Mesodermal cell (in vitro differentiated cells): Measurements from ENCODE around the gene CTIF.

Experiments
- H3K27ac ChIP-seq: 2 replicates; pipeline ENCODE4 v1.7.0; 2013; ENCODE audit warnings: mild to moderate bottlenecking, low read depth, low read length, moderate library complexity; ENCODE audit not compliant: severe bottlenecking
- H3K36me3 ChIP-seq: 2 replicates; pipeline ENCODE4 v1.7.1; 2013; ENCODE audit warnings: mild to moderate bottlenecking, low read length, moderate library complexity; ENCODE audit not compliant: control insufficient read depth, insufficient read depth
- H3K4me1 ChIP-seq: one replicate; pipeline ENCODE4 v1.7.1; 2013; ENCODE audit warnings: mild to moderate bottlenecking, low read length; ENCODE audit not compliant: insufficient read depth, control insufficient read depth, poor library complexity, severe bottlenecking
- H3K4me3 ChIP-seq: 2 replicates; pipeline ENCODE4 v1.7.0; 2013; ENCODE audit warnings: low read length, control low read depth, mild to moderate bottlenecking; ENCODE audit not compliant: insufficient read depth, poor library complexity, severe bottlenecking; ENCODE audit errors: extremely low read depth
- H3K9me3 ChIP-seq: 2 replicates; pipeline ENCODE4 v1.7.1; 2013; ENCODE audit warnings: mild to moderate bottlenecking, low read length, moderate library complexity; ENCODE audit not compliant: control insufficient read depth
- WGBS, 2 experiments: methylation state at CpG; one replicate each; pipeline ENCODE4 v1.1.5; 2013; ENCODE audit warnings: missing lambda C conversion rate in 2 of 2; ENCODE audit not compliant: insufficient coverage in 2 of 2; 5-methylcytosine and 5-hydroxymethylcytosine counted together

CTIF gene

DNA sequence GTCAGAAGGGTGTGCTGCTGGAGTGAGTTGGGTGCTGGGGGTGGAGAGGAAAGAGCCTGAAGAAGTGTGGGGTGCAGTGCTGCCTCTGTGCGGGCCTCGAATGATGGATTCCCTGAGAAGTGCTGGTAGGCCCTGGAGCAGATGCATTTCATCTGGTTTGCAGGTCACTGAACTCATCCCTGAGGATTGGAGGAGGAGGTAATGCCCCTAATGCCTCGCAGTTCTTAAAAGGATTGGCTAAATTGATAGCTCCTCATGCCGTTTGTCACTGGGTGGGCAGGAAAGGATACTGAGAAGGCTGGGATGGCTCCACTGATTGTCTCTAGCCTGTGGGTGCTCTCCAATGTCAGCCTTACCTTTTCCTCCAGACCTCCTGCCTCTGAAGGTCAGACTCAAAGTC lies 74.1 kb downstream of the CTIF start:
- no peak overlapping the region for H3K27ac ChIP-seq
- WGBS, 2 experiments = 63% methylated on average over 4 of the region's 4 CpGs

GRCh38 chr18:48613589-48614404 lies 75.0 kb downstream of the CTIF start:
- H3K27ac ChIP-seq = no peak overlapping the region
- WGBS, 2 experiments = 60 to 64% methylated on average over 10 to 11 of the region's 15 CpGs
- H3K9me3 ChIP-seq = no peaks in the 10 kb centered on the region
- peaks cover 3% of the 10 kb centered on the region for H3K36me3 ChIP-seq
- peaks cover 3% of the 10 kb centered on the region for H3K4me1 ChIP-seq
- H3K4me3 ChIP-seq = no peak overlapping the region

More for the DNA sequence above, 74.1 kb downstream of the CTIF start:
- peaks cover 3% of the 10 kb centered on the region for H3K36me3 ChIP-seq
- H3K9me3 ChIP-seq = no peaks in the 10 kb centered on the region
- no peak overlapping the region for H3K4me3 ChIP-seq
- H3K4me1 ChIP-seq = no peaks in the 10 kb centered on the region

DNA sequence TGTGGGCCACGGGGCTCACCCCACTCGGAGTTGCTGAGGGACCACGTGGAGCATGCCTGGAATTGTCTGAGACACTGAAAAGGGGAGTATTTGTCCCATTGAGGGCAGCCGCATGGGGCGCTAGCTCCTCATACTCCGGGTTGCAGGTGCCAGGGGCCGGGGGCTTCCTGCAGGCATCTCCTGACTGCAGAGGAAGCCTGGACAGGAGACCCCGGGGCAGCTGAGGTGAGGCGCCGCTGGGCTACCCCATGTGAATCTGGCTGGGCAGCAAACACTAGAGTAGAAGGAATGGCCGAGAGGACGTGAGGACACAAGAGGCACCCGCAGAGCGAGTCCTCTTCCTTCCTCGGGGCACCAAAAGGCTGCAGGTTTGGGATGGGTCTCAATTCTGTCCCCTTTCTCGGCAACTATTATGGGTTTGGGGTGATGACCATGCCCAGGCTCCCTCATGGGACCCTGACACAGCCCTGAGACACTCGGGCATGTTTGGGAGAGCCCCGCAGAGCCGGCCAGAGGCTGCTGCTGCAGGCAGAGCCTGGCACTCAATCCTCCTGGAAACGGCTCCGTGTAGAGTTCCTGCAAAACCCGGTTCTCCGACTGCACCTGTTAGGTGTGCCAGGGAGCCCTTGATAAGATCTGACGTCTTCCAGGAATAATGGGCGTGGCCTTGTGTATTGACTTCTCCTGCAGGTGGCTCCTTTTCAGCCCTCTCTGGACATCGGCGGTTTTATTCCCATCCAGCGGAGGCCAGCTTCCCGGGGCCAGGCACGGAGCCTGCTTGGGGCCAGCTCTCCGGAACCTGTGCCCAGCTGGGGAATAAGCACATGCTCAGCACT lies 77.0 kb downstream of the CTIF start:
- WGBS, 2 experiments = 89 to 90% methylated on average over 28 to 30 of the region's 31 CpGs
- H3K27ac ChIP-seq = no peak overlapping the region
- peaks cover 7% of the 10 kb centered on the region for H3K4me1 ChIP-seq
- no peaks in the 10 kb centered on the region for H3K9me3 ChIP-seq
- no peak overlapping the region for H3K4me3 ChIP-seq
- H3K36me3 ChIP-seq = peaks cover 18% of the 10 kb centered on the region

DNA sequence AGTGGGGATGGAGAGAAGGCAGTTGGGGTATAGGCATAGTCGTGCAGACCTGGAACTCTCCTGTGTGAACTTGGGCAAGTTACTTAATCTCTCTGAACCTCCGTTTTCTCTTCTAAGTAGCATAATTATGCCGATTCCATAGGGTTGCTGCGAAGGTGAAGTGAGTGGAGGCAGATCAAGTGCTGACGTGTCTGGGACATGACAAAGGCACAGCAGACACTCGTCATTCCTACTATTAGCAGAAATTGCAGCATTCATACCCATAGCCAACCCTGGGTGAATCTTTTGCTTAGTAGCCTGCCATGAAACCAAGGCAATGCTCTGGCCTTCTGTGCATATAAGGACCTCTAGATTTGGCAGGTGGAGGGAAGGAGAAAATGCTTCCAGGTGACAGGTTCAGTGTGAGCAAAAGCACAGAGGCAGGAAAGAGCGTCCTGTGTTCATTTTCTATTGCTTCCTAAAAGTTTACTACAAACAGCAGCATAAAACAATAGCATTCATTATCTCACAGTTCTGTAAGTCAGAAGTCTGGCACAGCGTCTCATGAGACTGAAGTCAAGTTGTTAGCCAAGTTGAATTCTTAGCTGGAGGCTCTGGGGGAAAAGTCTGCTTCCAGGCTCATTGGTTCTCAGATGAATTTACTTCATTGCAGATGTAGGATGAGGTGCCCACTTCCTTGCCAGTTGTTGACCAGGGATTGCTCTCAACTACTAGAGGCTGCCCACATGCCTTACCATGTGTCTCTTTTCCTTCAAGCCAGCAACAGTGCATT lies 77.8 kb downstream of the CTIF start:
- Histone ChIP-seq H3K27ac (no peak overlapping the region), H3K9me3 (no peaks in the 10 kb centered on the region), H3K4me3 (no peak overlapping the region), H3K4me1 (peaks cover 16% of the 10 kb centered on the region), H3K36me3 (peaks cover 15% of the 10 kb centered on the region)
- whole genome bisulfite sequencing, 2 experiments = 93 to 98% methylated on average over 4 to 7 of the region's 8 CpGs

DNA sequence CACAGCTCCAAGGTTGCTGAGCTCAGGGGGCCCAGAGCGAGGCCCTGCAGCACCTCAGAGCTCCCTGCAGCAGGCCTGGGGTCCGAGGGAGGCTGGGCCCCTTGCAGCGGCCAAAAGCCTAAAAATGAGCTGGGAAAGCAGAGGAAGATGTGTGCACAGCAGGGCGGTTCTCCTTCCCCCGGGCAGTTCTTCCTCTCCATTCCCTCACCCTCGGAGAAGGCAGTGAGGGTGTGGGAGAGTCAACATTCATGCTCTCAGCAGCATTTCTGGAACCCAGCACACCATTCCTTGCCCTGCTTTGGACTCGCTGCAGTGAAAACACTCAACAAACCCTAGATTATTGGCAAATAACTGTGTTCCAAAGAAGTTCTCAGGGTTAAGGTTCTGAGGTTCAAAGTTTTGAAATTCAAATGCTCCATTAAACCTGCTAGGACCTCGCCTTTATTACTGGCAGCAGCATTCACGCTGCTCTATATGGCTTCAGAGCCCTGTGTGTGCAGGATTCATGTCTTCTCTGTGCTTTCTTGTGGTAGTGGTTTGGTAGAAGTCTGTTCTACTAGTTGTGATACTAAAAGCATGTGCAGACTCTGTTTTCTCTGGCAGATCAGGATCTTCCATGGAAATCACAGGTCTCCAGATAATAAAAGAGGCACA lies 79.1 kb downstream of the CTIF start:
- peaks cover 22% of the 10 kb centered on the region for H3K4me1 ChIP-seq
- no peaks in the 10 kb centered on the region for H3K9me3 ChIP-seq
- 83 to 89% methylated on average over 3 to 6 of the region's 9 CpGs for WGBS, 2 experiments
- no peak overlapping the region for H3K27ac ChIP-seq
- no peak overlapping the region for H3K4me3 ChIP-seq
- H3K36me3 ChIP-seq = peaks cover 15% of the 10 kb centered on the region

GRCh38 chr18:48619016-48619415 lies 80.2 kb downstream of the CTIF start:
- WGBS, 2 experiments = 87 to 89% methylated on average over 3 of the region's 3 CpGs
- peaks cover 32% of the 10 kb centered on the region for H3K4me1 ChIP-seq
- H3K27ac ChIP-seq = no peak overlapping the region
- no peak overlapping the region for H3K4me3 ChIP-seq
- H3K36me3 ChIP-seq = peaks cover 15% of the 10 kb centered on the region
- H3K9me3 ChIP-seq = no peaks in the 10 kb centered on the region

DNA sequence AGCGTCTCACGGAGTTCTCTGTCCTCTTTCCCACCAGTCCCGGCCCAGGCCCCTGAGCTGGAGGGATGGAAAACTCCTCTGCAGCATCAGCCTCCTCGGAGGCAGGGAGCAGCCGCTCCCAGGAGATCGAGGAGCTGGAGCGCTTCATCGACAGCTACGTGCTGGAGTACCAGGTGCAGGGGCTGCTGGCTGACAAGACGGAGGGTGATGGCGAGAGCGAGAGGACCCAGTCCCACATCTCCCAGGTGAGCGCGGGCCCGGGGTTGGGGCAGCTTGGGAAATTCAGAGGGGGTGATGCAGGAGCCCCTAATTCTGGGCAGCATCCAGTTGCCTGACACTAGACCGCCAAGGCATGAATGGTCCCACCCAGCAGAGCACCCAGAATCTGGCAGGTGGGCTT lies 80.7 kb downstream of the CTIF start:
- Histone ChIP-seq H3K9me3 (no peaks in the 10 kb centered on the region), H3K27ac (no peak overlapping the region)
- 92 to 98% methylated on average over 13 to 16 of the region's 16 CpGs for WGBS, 2 experiments

DNA sequence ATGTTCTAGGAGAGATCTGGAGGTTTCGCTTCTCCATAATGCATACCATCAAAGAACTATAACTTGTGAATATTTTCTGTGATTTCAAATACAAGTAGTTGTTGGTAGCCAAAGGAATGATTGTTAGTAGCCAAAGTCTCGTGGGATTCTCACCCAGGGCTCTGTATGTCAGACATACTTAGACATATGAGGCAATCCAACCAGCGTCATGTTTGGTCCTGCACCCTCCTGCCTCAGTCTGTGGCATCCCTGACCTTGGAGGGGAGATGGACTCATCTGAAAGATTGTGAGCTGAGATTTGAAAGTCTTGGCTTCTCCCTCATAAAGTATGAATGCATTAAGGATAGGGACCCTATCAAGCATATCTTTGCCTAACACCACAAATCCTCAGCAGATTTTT lies 81.2 kb downstream of the CTIF start:
- WGBS, 2 experiments = 92 to 100% methylated on average over 1 to 2 of the region's 3 CpGs
- Histone ChIP-seq H3K27ac (no peak overlapping the region), H3K36me3 (peaks cover 17% of the 10 kb centered on the region), H3K4me1 (peaks cover 34% of the 10 kb centered on the region), H3K9me3 (no peaks in the 10 kb centered on the region), H3K4me3 (no peak overlapping the region)

More for the DNA sequence above, 80.7 kb downstream of the CTIF start:
- Histone ChIP-seq H3K4me1 (peaks cover 34% of the 10 kb centered on the region), H3K4me3 (no peak overlapping the region), H3K36me3 (peaks cover 15% of the 10 kb centered on the region)

GRCh38 chr18:48621240-48621639 lies 82.4 kb downstream of the CTIF start:
- Histone ChIP-seq H3K4me1 (peaks cover 34% of the 10 kb centered on the region), H3K27ac (no peak overlapping the region), H3K4me3 (no peak overlapping the region), H3K9me3 (no peaks in the 10 kb centered on the region), H3K36me3 (peaks cover 26% of the 10 kb centered on the region)
- WGBS, 2 experiments = 79 to 84% methylated on average over 8 of the region's 8 CpGs
